MM.1S (cell line): ENCODE results near the gene MAP2K4.

ENCODE experiments used
- DNase-seq: peaks from one replicate; pipeline ENCODE4 v3.0.0-alpha.2; 2015
- H2AFZ ChIP-seq: fragments of 300-600 bp; sonication (generic); 2 replicates; pipeline ENCODE4 v1.6.0; 2016; ENCODE audit warnings: antibody characterized with exemption, low read length
- H3F3A ChIP-seq: fragments of 300-600 bp; sonication (generic); 2 replicates; pipeline ENCODE4 v1.6.1; 2016; ENCODE audit warnings: mild to moderate bottlenecking, antibody characterized with exemption, low read length, moderate library complexity, mixed read lengths; ENCODE audit not compliant: insufficient read depth
- H3K27ac ChIP-seq: fragments of 300-600 bp; sonication (generic); 2 replicates; pipeline ENCODE4 v1.5.1; 2016; ENCODE audit warnings: mild to moderate bottlenecking, low read length
- H3K27me3 ChIP-seq: fragments of 300-600 bp; sonication (generic); replicated peaks from 2 replicates; pipeline ENCODE4 v1.6.0; 2016; ENCODE audit warnings: low read length; ENCODE audit not compliant: insufficient read depth
- H3K36me3 ChIP-seq: fragments of 300-600 bp; sonication (generic); replicated peaks from 2 replicates; pipeline ENCODE4 v1.6.1; 2016; ENCODE audit warnings: mild to moderate bottlenecking, low read length, mixed read lengths; ENCODE audit not compliant: insufficient read depth
- H3K4me1 ChIP-seq: fragments of 300-600 bp; sonication (generic); 2 replicates; pipeline ENCODE4 v1.6.1; 2016; ENCODE audit warnings: low read length, mixed read lengths
- H3K4me2 ChIP-seq: fragments of 300-600 bp; sonication (generic); 2 replicates; pipeline ENCODE4 v1.6.0; 2016; ENCODE audit warnings: low read depth, low read length
- H3K4me3 ChIP-seq: fragments of 300-600 bp; sonication (generic); 2 replicates; pipeline ENCODE4 v1.5.1; 2016; ENCODE audit warnings: low read length, mixed read lengths
- H3K79me2 ChIP-seq: fragments of 300-600 bp; sonication (generic); 2 replicates; pipeline ENCODE4 v1.6.1; 2016; ENCODE audit warnings: mixed run types, low read length, mixed read lengths
- H3K9ac ChIP-seq: fragments of 300-600 bp; sonication (generic); 2 replicates; pipeline ENCODE4 v1.6.1; 2016; ENCODE audit warnings: low read length, mixed read lengths
- H3K9me2 ChIP-seq: fragments of 300-600 bp; sonication (generic); replicated peaks from 2 replicates; pipeline ENCODE4 v1.6.1; 2016; ENCODE audit warnings: mild to moderate bottlenecking, low read length, mixed read lengths; ENCODE audit not compliant: insufficient read depth
- H3K9me3 ChIP-seq: fragments of 300-600 bp; sonication (generic); replicated peaks from 2 replicates; pipeline ENCODE4 v1.6.1; 2016; ENCODE audit warnings: mild to moderate bottlenecking, low read length, mixed read lengths; ENCODE audit not compliant: insufficient read depth
- H4K20me1 ChIP-seq: fragments of 300-600 bp; sonication (generic); 2 replicates; pipeline ENCODE4 v1.6.1; 2016; ENCODE audit warnings: mild to moderate bottlenecking, low read length, moderate library complexity, mixed read lengths; ENCODE audit not compliant: insufficient read depth
- EZH2 ChIP-seq: fragments of 300-600 bp; sonication (generic); optimal IDR thresholded peaks from 2 replicates; pipeline ENCODE3; 2017; ENCODE audit warnings: low read depth, mild to moderate bottlenecking, antibody characterized with exemption, low read length, mixed read lengths
- EZH2phosphoT487 ChIP-seq: fragments of 300-600 bp; sonication (generic); IDR thresholded peaks from 2 replicates; pipeline ENCODE4 v1.6.1; 2018; ENCODE audit warnings: antibody characterized with exemption, low read length
- TF ChIP-seq, protein P1 (sequence below): fragments of 300-600 bp; sonication (generic); IDR thresholded peaks from 2 replicates; pipeline ENCODE4 v1.5.1; 2016; ENCODE audit warnings: antibody characterized with exemption, low read length, mixed read lengths

Gene MAP2K4

DNA sequence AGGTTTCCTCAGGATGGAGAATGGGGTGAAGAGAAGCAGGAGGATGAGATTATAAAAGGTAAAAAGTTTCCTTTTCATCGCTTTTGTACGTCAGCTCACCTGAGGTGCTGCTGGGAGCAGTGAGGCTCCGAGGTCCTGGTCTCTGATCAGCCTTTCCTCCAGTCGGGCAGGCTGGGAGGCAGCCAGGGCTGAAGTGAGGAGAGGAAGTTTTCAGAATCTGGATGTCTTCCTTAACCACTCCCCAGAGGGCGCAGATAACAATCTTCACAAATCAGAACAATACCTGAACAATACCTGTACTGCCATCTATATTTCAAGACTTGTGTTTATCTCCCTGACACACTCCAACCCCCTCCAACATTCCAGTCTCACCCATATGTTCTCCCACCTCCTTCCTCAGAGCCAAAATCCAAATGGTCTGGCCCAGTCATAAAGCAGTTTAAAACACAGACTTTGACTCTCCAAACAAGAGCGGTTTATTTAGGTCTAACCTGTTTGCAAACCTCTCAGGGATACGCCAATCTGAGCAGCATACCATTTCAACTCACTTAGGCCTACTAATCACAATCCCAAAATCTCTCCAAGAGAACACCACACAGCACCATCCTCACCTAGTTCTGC is 30.2 kb upstream of the MAP2K4 start:
- Histone ChIP-seq H3K9ac (no peak overlapping the region), H3K9me2 (no peaks in the 10 kb centered on the region), H3K79me2 (no peaks in the 10 kb centered on the region), H3K4me3 (no peak overlapping the region), H3K4me2 (no peak overlapping the region), H3F3A (no peaks in the 10 kb centered on the region), H3K36me3 (no peaks in the 10 kb centered on the region), H3K9me3 (no peaks in the 10 kb centered on the region), H2AFZ (no peak overlapping the region), H3K4me1 (peaks cover 5% of the 10 kb centered on the region; the same call in 1 of the 2 replicates), H4K20me1 (no peaks in the 10 kb centered on the region), H3K27ac (no peak overlapping the region), H3K27me3 (no peaks in the 10 kb centered on the region)
- DNase-seq: no peak
- TF ChIP-seq EZH2phosphoT487: no peak
- no peak for TF ChIP-seq EZH2
- TF ChIP-seq, protein P1, sequence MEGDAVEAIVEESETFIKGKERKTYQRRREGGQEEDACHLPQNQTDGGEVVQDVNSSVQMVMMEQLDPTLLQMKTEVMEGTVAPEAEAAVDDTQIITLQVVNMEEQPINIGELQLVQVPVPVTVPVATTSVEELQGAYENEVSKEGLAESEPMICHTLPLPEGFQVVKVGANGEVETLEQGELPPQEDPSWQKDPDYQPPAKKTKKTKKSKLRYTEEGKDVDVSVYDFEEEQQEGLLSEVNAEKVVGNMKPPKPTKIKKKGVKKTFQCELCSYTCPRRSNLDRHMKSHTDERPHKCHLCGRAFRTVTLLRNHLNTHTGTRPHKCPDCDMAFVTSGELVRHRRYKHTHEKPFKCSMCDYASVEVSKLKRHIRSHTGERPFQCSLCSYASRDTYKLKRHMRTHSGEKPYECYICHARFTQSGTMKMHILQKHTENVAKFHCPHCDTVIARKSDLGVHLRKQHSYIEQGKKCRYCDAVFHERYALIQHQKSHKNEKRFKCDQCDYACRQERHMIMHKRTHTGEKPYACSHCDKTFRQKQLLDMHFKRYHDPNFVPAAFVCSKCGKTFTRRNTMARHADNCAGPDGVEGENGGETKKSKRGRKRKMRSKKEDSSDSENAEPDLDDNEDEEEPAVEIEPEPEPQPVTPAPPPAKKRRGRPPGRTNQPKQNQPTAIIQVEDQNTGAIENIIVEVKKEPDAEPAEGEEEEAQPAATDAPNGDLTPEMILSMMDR: no peak

GRCh38 chr17:11991461-11991860 is 29.2 kb upstream of the MAP2K4 start:
- no peak for TF ChIP-seq EZH2phosphoT487
- TF ChIP-seq, protein P1: no peak
- TF ChIP-seq EZH2: no peak
- no peaks in the 10 kb centered on the region for H3K9me2 ChIP-seq
- H3K36me3 ChIP-seq: no peaks in the 10 kb centered on the region
- no peak overlapping the region for H3K9ac ChIP-seq
- H3K27me3 ChIP-seq: no peaks in the 10 kb centered on the region
- H3K79me2 ChIP-seq: no peaks in the 10 kb centered on the region
- peaks cover 2% of the 10 kb centered on the region for H3F3A ChIP-seq
- H3K4me2 ChIP-seq: no peak overlapping the region
- DNase-seq: no peak
- H4K20me1 ChIP-seq: no peaks in the 10 kb centered on the region
- no peak overlapping the region for H3K27ac ChIP-seq
- no peak overlapping the region for H2AFZ ChIP-seq
- H3K4me3 ChIP-seq: no peak overlapping the region
- peaks cover 5% of the 10 kb centered on the region; the same call in 1 of the 2 replicates for H3K4me1 ChIP-seq
- H3K9me3 ChIP-seq: no peaks in the 10 kb centered on the region

DNA sequence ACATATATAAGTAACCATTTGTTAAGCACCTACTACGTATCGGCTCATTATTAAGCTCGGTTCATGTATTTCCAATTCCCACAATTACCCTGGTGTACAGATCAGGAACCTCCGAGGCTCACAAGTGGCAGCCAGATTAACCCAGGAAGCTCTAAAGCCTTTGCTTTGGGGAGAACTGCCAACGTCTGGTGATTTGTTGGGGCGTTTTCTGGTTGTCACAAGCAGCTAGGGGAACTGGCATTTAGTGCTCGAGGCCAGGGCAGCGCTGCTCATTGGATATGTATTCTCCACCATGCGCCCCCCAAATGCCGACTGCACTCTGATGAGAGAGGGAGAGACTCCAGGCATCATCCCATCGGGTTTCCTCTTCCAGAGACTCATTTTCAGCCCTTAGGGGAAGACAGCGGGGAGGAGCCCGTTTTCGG is 23.9 kb upstream of the MAP2K4 start:
- no peaks in the 10 kb centered on the region for H3K4me1 ChIP-seq
- H3K27me3 ChIP-seq: no peaks in the 10 kb centered on the region
- no peaks in the 10 kb centered on the region for H3K79me2 ChIP-seq
- H3K9ac ChIP-seq: peak overlapping the region; percentile 87
- peak overlapping the region; percentile 85 for H3K4me2 ChIP-seq
- peak overlapping the region; percentile 86 for H3K4me3 ChIP-seq
- H2AFZ ChIP-seq: peak overlapping the region; percentile 93
- peak overlapping the region; percentile 80; the same call in 1 of the 2 replicates for H3K27ac ChIP-seq
- H3K9me2 ChIP-seq: no peaks in the 10 kb centered on the region
- H3K9me3 ChIP-seq: no peaks in the 10 kb centered on the region
- DNase-seq: peak; percentile 76
- H3K36me3 ChIP-seq: no peaks in the 10 kb centered on the region
- H4K20me1 ChIP-seq: no peaks in the 10 kb centered on the region
- TF ChIP-seq EZH2: no peak
- TF ChIP-seq, protein P1: no peak
- TF ChIP-seq EZH2phosphoT487: no peak
- peaks cover 9% of the 10 kb centered on the region for H3F3A ChIP-seq
